HEK293 (cell line): ENCODE data around the gene CCNYL1.

Source experiments
- CTCF ChIA-PET: fragments of 350-600 bp; formaldehyde crosslinking; extraction: SDS; loops from one replicate; lab custom pipeline; 2021; ENCODE audit warnings: antibody characterized with exemption; lab: Yijun Ruan, JAX
- POLR2A ChIA-PET: fragments of 300-600 bp; formaldehyde crosslinking; extraction: SDS; loops from one replicate; lab custom pipeline; 2020; ENCODE audit warnings: antibody characterized with exemption, inconsistent platforms; lab: Yijun Ruan, JAX
- H3K27ac ChIP-seq: fragments of 200-500 bp; sonication (Bioruptor generic); 2 replicates; pipeline ENCODE4 v1.5.1; 2014; ENCODE audit warnings: low read depth, low read length, control low read depth, inconsistent platforms; ENCODE audit errors: extremely low read depth
- H3K36me3 ChIP-seq, 2 experiments: fragments of 200-500 bp in 1 of 2; sonication (Bioruptor generic) in 1 of 2; 1 replicate in 1 of 2; 2 replicates in 1 of 2; pipeline ENCODE4 v1.5.1; 2014 to 2017; ENCODE audit warnings: inconsistent platforms in 2 of 2, low read length in 2 of 2; ENCODE audit not compliant: control insufficient read depth in 2 of 2, insufficient read depth in 1 of 2
- H3K4me1 ChIP-seq: fragments of 200-500 bp; sonication (Bioruptor generic); 2 replicates; pipeline ENCODE4 v1.5.1; 2014; ENCODE audit warnings: mild to moderate bottlenecking, low read length, inconsistent platforms; ENCODE audit not compliant: control insufficient read depth, insufficient read depth
- H3K4me3 ChIP-seq: 2 replicates; pipeline ENCODE4 v1.5.1; 2011; ENCODE audit warnings: low read depth, mild to moderate bottlenecking, control low read depth, low read length, moderate library complexity
- H3K9me3 ChIP-seq: fragments of 200-500 bp; sonication (Bioruptor generic); 2 replicates; pipeline ENCODE4 v1.5.1; 2014; ENCODE audit warnings: low read depth, low read length, inconsistent platforms; ENCODE audit not compliant: control insufficient read depth, insufficient read depth
- GLI2 ChIP-seq: fragments of 450-650 bp; formaldehyde crosslinking; IDR thresholded peaks from 2 replicates; pipeline ENCODE4; 2017; ENCODE audit warnings: missing biosample characterization, missing genetic modification characterization, low read depth, borderline replicate concordance
- GLI4 ChIP-seq: fragments of 450-650 bp; formaldehyde crosslinking; IDR thresholded peaks from 2 replicates; pipeline ENCODE4 v1.5.1; 2016; ENCODE audit warnings: missing biosample characterization, missing genetic modification characterization
- GLIS1 ChIP-seq: fragments of 450-650 bp; formaldehyde crosslinking; IDR thresholded peaks from 2 replicates; pipeline ENCODE4 v1.5.1; 2016; ENCODE audit warnings: missing biosample characterization, missing genetic modification characterization
- HOXA7 ChIP-seq: sonication (generic); formaldehyde crosslinking; IDR thresholded peaks from 2 replicates; pipeline ENCODE4 v1.8.1; 2022; ENCODE audit warnings: missing genetic modification reagents, borderline replicate concordance
- HOXC10 ChIP-seq: sonication (generic); formaldehyde crosslinking; IDR thresholded peaks from 2 replicates; pipeline ENCODE4 v1.8.1; 2023; ENCODE audit warnings: mild to moderate bottlenecking, missing genetic modification reagents
- MEIS1 ChIP-seq: sonication (generic); formaldehyde crosslinking; IDR thresholded peaks from 2 replicates; pipeline ENCODE4 v1.8.1; 2022; ENCODE audit warnings: missing genetic modification reagents, mild to moderate bottlenecking, borderline replicate concordance
- OSR2 ChIP-seq: fragments of 450-650 bp; formaldehyde crosslinking; IDR thresholded peaks from 2 replicates; pipeline ENCODE4 v1.5.1; 2016; ENCODE audit warnings: missing biosample characterization, missing genetic modification characterization
- OVOL3 ChIP-seq: fragments of 450-650 bp; formaldehyde crosslinking; IDR thresholded peaks from 2 replicates; pipeline ENCODE4 v1.5.1; 2016; ENCODE audit warnings: missing biosample characterization, missing genetic modification characterization
- SCRT1 ChIP-seq: fragments of 450-650 bp; formaldehyde crosslinking; IDR thresholded peaks from 2 replicates; pipeline ENCODE4 v1.5.1; 2016; ENCODE audit warnings: missing biosample characterization, missing genetic modification characterization, borderline replicate concordance
- SP7 ChIP-seq: fragments of 450-650 bp; formaldehyde crosslinking; IDR thresholded peaks from 2 replicates; pipeline ENCODE4 v1.5.1; 2016; ENCODE audit warnings: missing biosample characterization, missing genetic modification characterization
- YY2 ChIP-seq: fragments of 450-650 bp; formaldehyde crosslinking; IDR thresholded peaks from 2 replicates; pipeline ENCODE4 v1.5.1; 2016; ENCODE audit warnings: missing biosample characterization, missing genetic modification characterization
- ZBTB8A ChIP-seq: fragments of 450-650 bp; formaldehyde crosslinking; IDR thresholded peaks from 2 replicates; pipeline ENCODE4 v1.5.1; 2016; ENCODE audit warnings: missing biosample characterization, missing genetic modification characterization
- ZEB2 ChIP-seq: fragments of 450-650 bp; formaldehyde crosslinking; IDR thresholded peaks from 2 replicates; pipeline ENCODE4 v1.5.1; 2016; ENCODE audit warnings: missing biosample characterization, missing genetic modification characterization
- ZFP3 ChIP-seq: fragments of 450-650 bp; formaldehyde crosslinking; IDR thresholded peaks from 2 replicates; pipeline ENCODE4 v1.5.1; 2016; ENCODE audit warnings: low read depth, missing biosample characterization, missing genetic modification characterization
- ZFP37 ChIP-seq: fragments of 450-650 bp; formaldehyde crosslinking; IDR thresholded peaks from 2 replicates; pipeline ENCODE4 v1.5.1; 2016; ENCODE audit warnings: missing biosample characterization, missing genetic modification characterization
- ZFP41 ChIP-seq: fragments of 450-650 bp; formaldehyde crosslinking; IDR thresholded peaks from 2 replicates; pipeline ENCODE4 v1.5.1; 2016; ENCODE audit warnings: missing biosample characterization, missing genetic modification characterization, borderline replicate concordance
- ZFP69B ChIP-seq: fragments of 450-650 bp; formaldehyde crosslinking; IDR thresholded peaks from 2 replicates; pipeline ENCODE4 v1.5.1; 2016; ENCODE audit warnings: missing biosample characterization, missing genetic modification characterization
- ZNF114 ChIP-seq: fragments of 450-650 bp; formaldehyde crosslinking; IDR thresholded peaks from 2 replicates; pipeline ENCODE4 v1.5.0; 2017; ENCODE audit warnings: missing biosample characterization, missing genetic modification characterization
- ZNF138 ChIP-seq: fragments of 450-650 bp; formaldehyde crosslinking; IDR thresholded peaks from 2 replicates; pipeline ENCODE4 v1.5.1; 2016; ENCODE audit warnings: missing biosample characterization, missing genetic modification characterization, borderline replicate concordance
- ZNF175 ChIP-seq: fragments of 450-650 bp; formaldehyde crosslinking; IDR thresholded peaks from 2 replicates; pipeline ENCODE4 v1.5.1; 2016; ENCODE audit warnings: missing biosample characterization, missing genetic modification characterization
- ZNF19 ChIP-seq: fragments of 450-650 bp; formaldehyde crosslinking; IDR thresholded peaks from 2 replicates; pipeline ENCODE4; 2016; ENCODE audit warnings: missing biosample characterization, missing genetic modification characterization, low read depth
- ZNF202 ChIP-seq: fragments of 450-650 bp; formaldehyde crosslinking; IDR thresholded peaks from 2 replicates; pipeline ENCODE4 v1.5.1; 2016; ENCODE audit warnings: missing biosample characterization, missing genetic modification characterization, borderline replicate concordance
- ZNF214 ChIP-seq: fragments of 450-650 bp; formaldehyde crosslinking; IDR thresholded peaks from 2 replicates; pipeline ENCODE4 v1.5.1; 2017; ENCODE audit warnings: missing biosample characterization, mild to moderate bottlenecking, missing genetic modification characterization, borderline replicate concordance
- ZNF23 ChIP-seq: fragments of 450-650 bp; formaldehyde crosslinking; IDR thresholded peaks from 2 replicates; pipeline ENCODE4 v1.5.1; 2016; ENCODE audit warnings: missing biosample characterization, missing genetic modification characterization, borderline replicate concordance
- ZNF292 ChIP-seq: fragments of 450-650 bp; formaldehyde crosslinking; IDR thresholded peaks from 2 replicates; pipeline ENCODE4 v1.5.1; 2016; ENCODE audit warnings: low read depth, missing biosample characterization, missing genetic modification characterization, borderline replicate concordance
- ZNF311 ChIP-seq: fragments of 450-650 bp; formaldehyde crosslinking; IDR thresholded peaks from 2 replicates; pipeline ENCODE4 v1.5.1; 2017; ENCODE audit warnings: missing biosample characterization, missing genetic modification characterization, borderline replicate concordance
- ZNF324 ChIP-seq: fragments of 450-650 bp; formaldehyde crosslinking; IDR thresholded peaks from 2 replicates; pipeline ENCODE4 v1.5.1; 2016; ENCODE audit warnings: missing biosample characterization, missing genetic modification characterization
- ZNF341 ChIP-seq: fragments of 450-650 bp; formaldehyde crosslinking; IDR thresholded peaks from 2 replicates; pipeline ENCODE4; 2016; ENCODE audit warnings: low read depth, missing biosample characterization, missing genetic modification characterization
- ZNF426 ChIP-seq: fragments of 450-650 bp; formaldehyde crosslinking; IDR thresholded peaks from 2 replicates; pipeline ENCODE4 v1.5.1; 2017; ENCODE audit warnings: missing biosample characterization, missing genetic modification characterization, mild to moderate bottlenecking, inconsistent platforms, moderate library complexity
- ZNF473 ChIP-seq: fragments of 450-650 bp; formaldehyde crosslinking; IDR thresholded peaks from 2 replicates; pipeline ENCODE4 v1.5.1; 2017; ENCODE audit warnings: missing biosample characterization, missing genetic modification characterization
- ZNF510 ChIP-seq: fragments of 450-650 bp; formaldehyde crosslinking; IDR thresholded peaks from 2 replicates; pipeline ENCODE4 v1.5.1; 2018; ENCODE audit warnings: mild to moderate bottlenecking, missing genetic modification characterization, missing biosample characterization; ENCODE audit not compliant: insufficient replicate concordance
- ZNF514 ChIP-seq: fragments of 450-650 bp; formaldehyde crosslinking; IDR thresholded peaks from 2 replicates; pipeline ENCODE4 v1.5.1; 2016; ENCODE audit warnings: missing biosample characterization, missing genetic modification characterization
- ZNF544 ChIP-seq: fragments of 450-650 bp; formaldehyde crosslinking; IDR thresholded peaks from 2 replicates; pipeline ENCODE4 v1.5.0; 2017; ENCODE audit warnings: missing biosample characterization, missing genetic modification characterization
- ZNF623 ChIP-seq: fragments of 450-650 bp; formaldehyde crosslinking; IDR thresholded peaks from 2 replicates; pipeline ENCODE4 v1.5.1; 2016; ENCODE audit warnings: missing biosample characterization, missing genetic modification characterization
- ZNF658 ChIP-seq: fragments of 450-650 bp; formaldehyde crosslinking; IDR thresholded peaks from 2 replicates; pipeline ENCODE4; 2016; ENCODE audit warnings: missing biosample characterization, missing genetic modification characterization
- ZNF660 ChIP-seq: fragments of 450-650 bp; IDR thresholded peaks from 2 replicates; pipeline ENCODE4 v1.5.1; 2018; ENCODE audit warnings: missing biosample characterization, mild to moderate bottlenecking, missing genetic modification characterization
- ZNF664 ChIP-seq: fragments of 450-650 bp; formaldehyde crosslinking; IDR thresholded peaks from 2 replicates; pipeline ENCODE4 v1.5.1; 2016; ENCODE audit warnings: missing biosample characterization, missing genetic modification characterization
- ZSCAN30 ChIP-seq: fragments of 450-650 bp; IDR thresholded peaks from 2 replicates; pipeline ENCODE4 v1.5.1; 2018; ENCODE audit warnings: missing biosample characterization, mild to moderate bottlenecking, missing genetic modification characterization, moderate library complexity
- ZXDB ChIP-seq: fragments of 450-650 bp; formaldehyde crosslinking; IDR thresholded peaks from 2 replicates; pipeline ENCODE4 v1.5.1; 2016; ENCODE audit warnings: missing biosample characterization, missing genetic modification characterization
- TF ChIP-seq, protein P1 (sequence below): fragments of 450-650 bp; formaldehyde crosslinking; IDR thresholded peaks from 2 replicates; pipeline ENCODE4 v1.5.1; 2016; ENCODE audit warnings: missing biosample characterization, missing genetic modification characterization

The CCNYL1 gene

DNA sequence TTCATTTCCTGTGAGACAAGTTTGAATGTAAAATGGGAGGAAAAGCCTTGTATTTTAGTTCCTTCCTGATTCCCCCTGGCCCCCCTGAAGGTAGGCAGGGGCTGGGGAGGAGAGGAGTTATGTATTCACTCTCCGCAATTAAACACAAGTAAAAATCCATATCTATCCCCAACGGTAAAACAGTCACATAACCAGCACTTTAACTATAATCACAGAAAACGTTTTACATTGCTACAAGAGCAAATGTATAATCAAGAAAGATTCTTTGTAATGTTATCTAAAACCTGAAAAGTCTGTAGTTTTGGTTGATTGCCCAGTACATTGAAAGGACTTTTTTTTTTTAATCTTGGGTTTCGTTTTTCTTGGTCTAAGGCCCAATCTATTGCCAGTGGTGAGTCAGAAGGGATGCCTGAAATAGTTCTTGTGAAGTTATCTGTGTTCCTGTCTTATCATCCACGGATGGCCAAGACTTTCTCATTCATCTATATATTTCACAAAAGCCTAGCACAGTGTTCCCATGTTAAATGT is 34.5 kb upstream of the CCNYL1 start (continued):
- no peak for TF ChIP-seq ZNF23 (tag by site-specific recombination)
- TF ChIP-seq MEIS1 (CRISPR knock-in tag), result no peak
- 0 out of 2 replicates have a peak, but pooled peaks have one; percentile 42 for TF ChIP-seq ZNF660 (tag by site-specific recombination)
- no peak for TF ChIP-seq ZNF175 (tag by site-specific recombination)
- no peak for TF ChIP-seq ZNF292
- TF ChIP-seq SP7 (tag by site-specific recombination), result peak; percentile 48; the same call in 1 of the 2 replicates
- no peak for TF ChIP-seq ZBTB8A
- no peak for TF ChIP-seq ZSCAN30
- no peak for TF ChIP-seq OSR2
- TF ChIP-seq ZFP37 (tag by site-specific recombination), result no peak
- no peak for TF ChIP-seq HOXC10 (CRISPR knock-in tag)
- TF ChIP-seq ZNF19 (tag by site-specific recombination), result no peak
- TF ChIP-seq ZNF473, result no peak
- TF ChIP-seq ZNF324 (tag by site-specific recombination), result no peak
- TF ChIP-seq ZEB2 (tag by site-specific recombination), result 0 out of 2 replicates have a peak, but pooled peaks have one; percentile 22
- TF ChIP-seq ZNF623 (tag by site-specific recombination), result no peak
- TF ChIP-seq GLI2, result no peak
- TF ChIP-seq GLI4 (tag by site-specific recombination), result no peak
- TF ChIP-seq ZNF510 (tag by site-specific recombination), result no peak
- TF ChIP-seq, all 188 proteins: peak for 5

DNA sequence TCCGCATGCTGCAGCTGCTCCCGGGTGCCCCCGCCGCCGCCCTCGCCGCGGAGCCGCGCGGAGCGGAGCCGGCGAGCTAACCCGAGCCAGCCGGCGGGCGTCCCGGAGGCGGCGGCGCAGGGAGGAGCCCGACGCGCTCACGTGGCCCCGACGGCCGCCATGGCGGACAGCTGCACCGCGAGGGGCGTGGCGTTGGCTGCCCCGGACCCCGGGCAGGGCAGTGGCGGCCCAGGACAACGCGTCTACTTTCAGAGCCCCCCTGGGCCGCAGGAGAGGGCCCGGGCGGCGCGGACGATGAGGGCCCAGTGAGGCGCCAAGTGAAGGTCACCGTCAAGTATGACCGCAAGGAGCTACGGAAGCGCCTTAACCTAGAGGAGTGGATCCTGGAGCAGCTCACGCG is 30.0 kb upstream of the CCNYL1 start:
- Histone ChIP-seq H3K27ac (no peak overlapping the region), H3K4me3 (no peak overlapping the region), H3K4me1 (peaks cover 10% of the 10 kb centered on the region), H3K9me3 (no peaks in the 10 kb centered on the region), H3K36me3 (no peaks in the 10 kb centered on the region)
- POLR2A ChIA-PET, result no interaction called here
- TF ChIP-seq ZNF341 (no peak), ZXDB (no peak), SCRT1 (tag by site-specific recombination) (no peak), OVOL3 (no peak), YY2 (tag by site-specific recombination) (no peak), ZFP41 (tag by site-specific recombination) (no peak), ZNF426 (tag by site-specific recombination) (no peak), ZNF514 (tag by site-specific recombination) (no peak)
- TF ChIP-seq, protein P1, sequence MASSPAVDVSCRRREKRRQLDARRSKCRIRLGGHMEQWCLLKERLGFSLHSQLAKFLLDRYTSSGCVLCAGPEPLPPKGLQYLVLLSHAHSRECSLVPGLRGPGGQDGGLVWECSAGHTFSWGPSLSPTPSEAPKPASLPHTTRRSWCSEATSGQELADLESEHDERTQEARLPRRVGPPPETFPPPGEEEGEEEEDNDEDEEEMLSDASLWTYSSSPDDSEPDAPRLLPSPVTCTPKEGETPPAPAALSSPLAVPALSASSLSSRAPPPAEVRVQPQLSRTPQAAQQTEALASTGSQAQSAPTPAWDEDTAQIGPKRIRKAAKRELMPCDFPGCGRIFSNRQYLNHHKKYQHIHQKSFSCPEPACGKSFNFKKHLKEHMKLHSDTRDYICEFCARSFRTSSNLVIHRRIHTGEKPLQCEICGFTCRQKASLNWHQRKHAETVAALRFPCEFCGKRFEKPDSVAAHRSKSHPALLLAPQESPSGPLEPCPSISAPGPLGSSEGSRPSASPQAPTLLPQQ, result no peak
- CTCF ChIA-PET, result no interaction called here

DNA sequence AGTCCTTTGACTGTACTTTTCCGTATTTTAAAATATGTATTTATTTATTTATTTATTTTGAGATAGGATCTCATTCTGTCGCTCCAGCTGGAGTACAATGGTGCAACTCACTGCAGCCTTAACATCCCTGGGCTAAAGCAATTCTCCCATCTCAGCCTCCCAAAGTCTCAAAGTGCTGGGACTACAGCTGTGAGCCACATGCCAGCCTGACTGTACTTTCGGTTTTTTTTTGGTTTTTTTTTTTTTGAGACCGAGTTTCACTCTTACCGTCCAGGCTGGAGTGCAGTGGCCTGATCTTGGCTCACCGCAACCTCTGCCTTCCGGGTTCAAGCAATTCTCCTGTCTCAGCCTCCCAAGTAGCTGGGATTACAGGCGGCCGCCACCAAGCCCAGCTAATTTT is 28.9 kb upstream of the CCNYL1 start:
- CTCF ChIA-PET, result interaction anchor here (2.9 kb wide), 1 partner anchor 11 kb away, joined by 18 read pairs; no protein-coding TSS in a partner anchor
- no peak for TF ChIP-seq ZFP69B (tag by site-specific recombination)
- no peak for TF ChIP-seq GLIS1 (tag by site-specific recombination)
- TF ChIP-seq ZNF544 (tag by site-specific recombination), result no peak
- no peak for TF ChIP-seq HOXA7 (CRISPR knock-in tag)
- no peak for TF ChIP-seq ZNF658 (tag by site-specific recombination)
- no peak for TF ChIP-seq ZNF664
- no peak for TF ChIP-seq ZNF214 (tag by site-specific recombination)
- no peak for TF ChIP-seq ZNF138
- no peak for TF ChIP-seq ZNF202 (tag by site-specific recombination)
- no peak for TF ChIP-seq ZNF114 (tag by site-specific recombination)
- TF ChIP-seq ZNF175 (tag by site-specific recombination), result no peak
- no peak for TF ChIP-seq ZFP3 (tag by site-specific recombination)
- no peak for TF ChIP-seq ZNF311 (tag by site-specific recombination)

More for the DNA sequence above, 28.9 kb upstream of the CCNYL1 start:
- Histone ChIP-seq H3K27ac (no peak overlapping the region), H3K4me1 (peaks cover 10% of the 10 kb centered on the region), H3K4me3 (no peak overlapping the region), H3K36me3 (no peaks in the 10 kb centered on the region), H3K9me3 (no peaks in the 10 kb centered on the region)
- POLR2A ChIA-PET, result no interaction called here
